ENCODE results near the gene VEGFA. TPM values are rescaled to one million over a fixed set of nuclear protein-coding genes. Genes with fewer than 3 reads are reported as not detected.

The VEGFA gene
- polyA plus RNA-seq, 3 donors = 19.0 to 454 (median 32.0) TPM

DNA sequence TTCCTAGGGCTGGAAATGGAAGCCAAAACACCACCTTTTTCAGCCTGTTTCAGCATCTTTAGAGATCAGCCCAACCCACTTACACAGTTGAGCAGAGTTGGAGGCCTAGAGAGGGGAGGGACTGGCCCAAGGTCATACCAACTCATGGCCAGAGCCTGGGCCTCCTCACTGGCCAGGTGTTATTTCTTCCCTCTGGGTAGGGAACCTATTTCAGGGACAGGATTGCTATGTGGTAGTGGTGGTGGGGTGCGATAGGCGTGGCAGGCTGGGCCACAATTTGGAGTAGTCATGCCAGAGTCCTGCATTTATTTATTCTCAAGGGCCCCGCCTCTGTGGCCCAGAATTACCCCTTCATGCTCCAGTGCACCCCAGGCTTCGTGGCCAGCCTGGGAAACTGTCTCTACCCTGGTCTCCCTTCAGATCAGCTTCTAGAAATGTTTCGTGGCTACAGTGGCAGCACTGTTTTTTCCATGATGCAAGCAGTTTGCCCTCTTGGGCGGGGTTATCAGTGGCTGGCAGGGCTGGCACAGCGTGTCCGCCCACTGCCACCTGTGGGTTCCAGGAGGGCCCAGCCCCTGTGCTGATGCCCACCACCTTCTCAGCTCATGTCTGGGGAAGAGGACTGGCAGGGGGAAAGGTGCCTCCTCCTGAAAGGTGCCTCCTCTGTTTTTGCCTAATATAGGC is 6.2 kb downstream of the VEGFA start:
- Histone ChIP-seq H3K79me2 (ENCODE audit: insufficient read depth, low read length) (peaks cover 87% of the 10 kb centered on the region), H3K4me3 (replicated peaks in 1 of 3; ENCODE audit: low read depth in 2 of 3, low read length in 3 of 3) (no peak overlapping the region), H3K27ac (ENCODE audit: low read depth in 1 of 2, low read length in 2 of 2) (no peak overlapping the region), H3K27me3 (ENCODE audit: control insufficient read depth in 2 of 2, insufficient read depth in 2 of 2, low read length in 2 of 2) (no peaks in the 10 kb centered on the region), H4K20me1 (ENCODE audit: insufficient read depth, low read length) (peaks cover 100% of the 10 kb centered on the region), H3K36me3 (replicated peaks in 1 of 2; ENCODE audit: control insufficient read depth in 1 of 2, insufficient read depth in 2 of 2, low read length in 2 of 2) (peaks cover 44 to 57% of the 10 kb centered on the region in 2 donors), H2AFZ (ENCODE audit: insufficient read depth, low read depth, low read length, poor library complexity, severe bottlenecking) (no peak overlapping the region), H3K4me1 (ENCODE audit: control insufficient read depth in 1 of 2, insufficient read depth in 2 of 2, low read length in 2 of 2) (peaks cover 36 to 39% of the 10 kb centered on the region in 2 donors), H3K9ac (ENCODE audit: insufficient read depth, low read length, poor library complexity, severe bottlenecking) (no peak overlapping the region), H3K4me2 (replicated peaks; ENCODE audit: extremely low read depth, low read length, poor library complexity, severe bottlenecking) (no peak overlapping the region), H3K9me3 (replicated peaks in 1 of 2; ENCODE audit: control insufficient read depth in 1 of 2, insufficient read depth in 1 of 2, low read length in 2 of 2) (no peaks in the 10 kb centered on the region)
- 87% methylated on average over 6 of the region's 8 CpGs for WGBS (ENCODE audit: insufficient coverage)
- intact Hi-C loops (cut with micrococcal nuclease) = no loop called here
- Mint-ChIP-seq H3K27ac (no peak overlapping the region), H3K36me3 (peaks cover 63 to 71% of the 10 kb centered on the region in 2 donors), H3K27me3 (ENCODE audit: low read depth in 3 of 3) (peaks cover 0 to 4% (median 1%) of the 10 kb centered on the region in 3 donors), H3K4me3 (no peak overlapping the region), H3K4me1 (peaks cover 43% of the 10 kb centered on the region), H3K9me3 (no peaks in the 10 kb centered on the region)
- no peak for TF ChIP-seq CTCF (IDR thresholded peaks at IDR 0.05)
- no peak for DNase-seq

GRCh38 chr6:43776799-43777776 is 7.1 kb downstream of the VEGFA start:
- no peak for DNase-seq
- Histone ChIP-seq H3K27ac (ENCODE audit: low read depth in 1 of 2, low read length in 2 of 2) (no peak overlapping the region), H3K4me1 (ENCODE audit: control insufficient read depth in 1 of 2, insufficient read depth in 2 of 2, low read length in 2 of 2) (peaks cover 34 to 35% of the 10 kb centered on the region in 2 donors), H4K20me1 (ENCODE audit: insufficient read depth, low read length) (peaks cover 100% of the 10 kb centered on the region), H3K27me3 (ENCODE audit: control insufficient read depth in 2 of 2, insufficient read depth in 2 of 2, low read length in 2 of 2) (no peaks in the 10 kb centered on the region), H3K79me2 (ENCODE audit: insufficient read depth, low read length) (peaks cover 79% of the 10 kb centered on the region), H2AFZ (ENCODE audit: insufficient read depth, low read depth, low read length, poor library complexity, severe bottlenecking) (no peak overlapping the region), H3K9me3 (replicated peaks in 1 of 2; ENCODE audit: control insufficient read depth in 1 of 2, insufficient read depth in 1 of 2, low read length in 2 of 2) (no peaks in the 10 kb centered on the region), H3K4me3 (replicated peaks in 1 of 3; ENCODE audit: low read depth in 2 of 3, low read length in 3 of 3) (no peak overlapping the region), H3K36me3 (replicated peaks in 1 of 2; ENCODE audit: control insufficient read depth in 1 of 2, insufficient read depth in 2 of 2, low read length in 2 of 2) (peaks cover 52 to 66% of the 10 kb centered on the region in 2 donors), H3K9ac (ENCODE audit: insufficient read depth, low read length, poor library complexity, severe bottlenecking) (no peak overlapping the region), H3K4me2 (replicated peaks; ENCODE audit: extremely low read depth, low read length, poor library complexity, severe bottlenecking) (no peak overlapping the region)
- Mint-ChIP-seq H3K27me3 (ENCODE audit: low read depth in 3 of 3) (peaks cover 1 to 4% (median 4%) of the 10 kb centered on the region in 3 donors), H3K4me1 (peaks cover 42% of the 10 kb centered on the region), H3K9me3 (no peaks in the 10 kb centered on the region), H3K4me3 (no peak overlapping the region), H3K27ac (peak overlapping the region in 1 of 7 donors; percentile 37), H3K36me3 (peaks cover 71 to 78% of the 10 kb centered on the region in 2 donors)
- intact Hi-C loops (cut with micrococcal nuclease) = no loop called here
- 86% methylated on average over 12 of the region's 18 CpGs for WGBS (ENCODE audit: insufficient coverage)
- TF ChIP-seq CTCF (IDR thresholded peaks at IDR 0.05) = no peak

All from CD14-positive monocyte (primary cell).